CD4-positive, CD25-positive, alpha-beta regulatory T cell (primary cell): ENCODE measurements around the gene MPI. TPM values are rescaled to one million over a fixed set of nuclear protein-coding genes. Genes with fewer than 3 reads are reported as not detected.
"Not testable (repeated sequence)": the region's sequence is repeated elsewhere in the genome, so short reads cannot be mapped to it uniquely, and the experiment has no call there.

ENCODE experiments used
- ATAC-seq, 2 donors: fragments of 150-1000 bp; cut with Tn5 transposase; one replicate each; pipeline ENCODE4 v1.10.0; 2021; ENCODE audit warnings: low read depth in 2 of 2, moderate number of reproducible peaks in 2 of 2, moderate library complexity in 1 of 2
- DNase-seq, 3 donors: peaks; one replicate each; pipeline versions ENCODE4 v3.0.0 to v3.0.0-alpha.2; 2012 to 2022; ENCODE audit warnings: mixed read lengths in 1 of 3
- H3K27ac ChIP-seq: one replicate; pipeline ENCODE4 v1.7.0; 2013; ENCODE audit warnings: mild to moderate bottlenecking, low read length; ENCODE audit not compliant: insufficient read depth, poor library complexity, severe bottlenecking
- H3K27me3 ChIP-seq: one replicate; pipeline ENCODE4 v1.7.0; 2013; ENCODE audit warnings: low read length; ENCODE audit not compliant: control insufficient read depth, insufficient read depth
- H3K36me3 ChIP-seq: one replicate; pipeline ENCODE4 v1.7.0; 2013; ENCODE audit warnings: mild to moderate bottlenecking, low read length, moderate library complexity; ENCODE audit not compliant: control insufficient read depth, insufficient read depth
- H3K4me1 ChIP-seq: 2 replicates; pipeline ENCODE4 v1.7.0; 2013; ENCODE audit warnings: mild to moderate bottlenecking, low read length; ENCODE audit not compliant: insufficient read depth, control insufficient read depth, poor library complexity, severe bottlenecking
- H3K4me3 ChIP-seq: one replicate; pipeline ENCODE4 v1.7.0; 2013; ENCODE audit warnings: low read depth, mild to moderate bottlenecking, low read length, moderate library complexity
- H3K9me3 ChIP-seq, 2 experiments: 1 replicate in 1 of 2; 2 replicates in 1 of 2; pipeline ENCODE4 v1.7.0; 2013; ENCODE audit warnings: low read length in 2 of 2, mild to moderate bottlenecking in 1 of 2, moderate library complexity in 1 of 2; ENCODE audit not compliant: control insufficient read depth in 2 of 2
- H3K27ac Mint-ChIP-seq, 3 donors: one replicate each; pipeline ENCODE4 v1.8.0; 2020 to 2022; ENCODE audit warnings: mild to moderate bottlenecking in 3 of 3, mixed read lengths in 3 of 3, moderate library complexity in 2 of 3
- H3K27me3 Mint-ChIP-seq: one replicate; pipeline ENCODE4 v1.8.0; 2022; ENCODE audit warnings: mild to moderate bottlenecking, mixed read lengths
- H3K36me3 Mint-ChIP-seq: one replicate; pipeline ENCODE4 v1.8.0; 2020; ENCODE audit warnings: mixed read lengths
- H3K4me1 Mint-ChIP-seq, 4 donors: one replicate each; pipeline ENCODE4 v1.8.0; 2020 to 2022; ENCODE audit warnings: mixed read lengths in 4 of 4, mild to moderate bottlenecking in 1 of 4
- H3K4me3 Mint-ChIP-seq, 4 donors: one replicate each; pipeline ENCODE4 v1.8.0; 2020 to 2022; ENCODE audit warnings: mild to moderate bottlenecking in 4 of 4, mixed read lengths in 4 of 4, moderate library complexity in 3 of 4
- H3K9me3 Mint-ChIP-seq, 7 donors: one replicate each; pipeline ENCODE4 v1.8.0; 2020 to 2022; ENCODE audit warnings: mixed read lengths in 7 of 7, mild to moderate bottlenecking in 3 of 7, moderate library complexity in 2 of 7
- polyA plus RNA-seq, 4 donors: library from polyadenylated mRNA; unstranded; fragments of 300-500 nt; fragmentation: Illumina TruSeq; gene quantifications; one replicate each; pipeline ENCODE4 v1.2.3, GENCODE V29; 2021
- total RNA-seq: library from RNA; stranded (reverse); gene quantifications from one replicate; pipeline ENCODE4 v1.2.3, GENCODE V29; 2022

Gene MPI
- total and polyA plus RNA-seq, 5 donors from 2014 or later = 49.6 to 108 (median 94.3) TPM

- Mint-ChIP-seq H3K36me3 (peaks cover 25% of the 10 kb centered on the region), H3K4me3 (peak overlapping the region in 2 of 4 donors; percentile 16 to 84), H3K4me1 (peaks cover 18 to 71% (median 32%) of the 10 kb centered on the region in 4 donors), H3K27ac (peak overlapping the region in 1 of 3 donors; percentile 92)
- DNase-seq, H3K4me3 ChIP-seq, H3K9me3 ChIP-seq, ATAC-seq, H3K9me3 Mint-ChIP-seq, H3K27me3 Mint-ChIP-seq, H3K27me3 ChIP-seq: not testable (repeated sequence)
- peak overlapping the region; percentile 65 for H3K27ac ChIP-seq
- H3K36me3 ChIP-seq = peaks cover 28% of the 10 kb centered on the region
- H3K4me1 ChIP-seq = peaks cover 48% of the 10 kb centered on the region
Observed at GRCh38 chr15:74894383-74894782, 4.5 kb downstream of the MPI start.

GRCh38 chr15:74895830-74896229 is 6.0 kb downstream of the MPI start:
- no peak overlapping the region for H3K4me3 ChIP-seq
- H3K4me1 Mint-ChIP-seq = peaks cover 8 to 64% (median 23%) of the 10 kb centered on the region in 4 donors
- no peaks in the 10 kb centered on the region for H3K27me3 Mint-ChIP-seq
- DNase-seq (no peak), ATAC-seq (no peak)
- no peaks in the 10 kb centered on the region for H3K27me3 ChIP-seq
- peaks cover 39% of the 10 kb centered on the region for H3K36me3 ChIP-seq
- no peaks in the 10 kb centered on the region for H3K9me3 Mint-ChIP-seq
- H3K27ac Mint-ChIP-seq = peak overlapping the region; percentile 46 to 75 (median 63)
- peak overlapping the region; percentile 52 for H3K27ac ChIP-seq
- peaks cover 35% of the 10 kb centered on the region for H3K4me1 ChIP-seq
- peak overlapping the region in 1 of 4 donors; percentile 54 for H3K4me3 Mint-ChIP-seq
- H3K9me3 ChIP-seq = no peaks in the 10 kb centered on the region
- peaks cover 28% of the 10 kb centered on the region for H3K36me3 Mint-ChIP-seq

GRCh38 chr15:74896316-74896715 is 6.5 kb downstream of the MPI start:
- Histone ChIP-seq H3K4me1 (peaks cover 35% of the 10 kb centered on the region), H3K9me3 (no peaks in the 10 kb centered on the region), H3K27me3 (no peaks in the 10 kb centered on the region), H3K27ac (peak overlapping the region; percentile 52), H3K4me3 (no peak overlapping the region), H3K36me3 (peaks cover 39% of the 10 kb centered on the region)
- H3K4me1 Mint-ChIP-seq = peaks cover 8 to 64% (median 20%) of the 10 kb centered on the region in 4 donors
- no peaks in the 10 kb centered on the region for H3K27me3 Mint-ChIP-seq
- no peaks in the 10 kb centered on the region for H3K9me3 Mint-ChIP-seq
- no peak for DNase-seq
- no peak overlapping the region for H3K4me3 Mint-ChIP-seq
- H3K27ac Mint-ChIP-seq = peak overlapping the region in 1 of 3 donors; percentile 82
- peaks cover 29% of the 10 kb centered on the region for H3K36me3 Mint-ChIP-seq
- ATAC-seq = no peak

- Mint-ChIP-seq H3K4me1 (peaks cover 17 to 64% (median 24%) of the 10 kb centered on the region in 4 donors), H3K9me3 (no peaks in the 10 kb centered on the region), H3K4me3 (no peak overlapping the region), H3K27ac (peak overlapping the region in 2 of 3 donors; percentile 23 to 82), H3K27me3 (no peaks in the 10 kb centered on the region), H3K36me3 (peaks cover 30% of the 10 kb centered on the region)
- Histone ChIP-seq H3K27me3 (no peaks in the 10 kb centered on the region), H3K4me1 (peaks cover 39% of the 10 kb centered on the region), H3K36me3 (peaks cover 39% of the 10 kb centered on the region), H3K27ac (peak overlapping the region; percentile 37), H3K9me3 (no peaks in the 10 kb centered on the region), H3K4me3 (no peak overlapping the region)
- DNase-seq (no peak), ATAC-seq (no peak)
Observed at GRCh38 chr15:74897300-74897701, 7.5 kb downstream of the MPI start.

GRCh38 chr15:74901612-74902063 is 11.8 kb downstream of the MPI start:
- peaks cover 30% of the 10 kb centered on the region for H3K4me1 ChIP-seq
- H3K36me3 Mint-ChIP-seq = peaks cover 28% of the 10 kb centered on the region
- peaks cover 17 to 63% (median 29%) of the 10 kb centered on the region in 4 donors for H3K4me1 Mint-ChIP-seq
- H3K27ac ChIP-seq = peak overlapping the region; percentile 44
- no peaks in the 10 kb centered on the region for H3K9me3 ChIP-seq
- no peaks in the 10 kb centered on the region for H3K9me3 Mint-ChIP-seq
- DNase-seq (peak; percentile 53 to 77 (median 74)), ATAC-seq (peak; percentile 57 to 63)
- no peaks in the 10 kb centered on the region for H3K27me3 Mint-ChIP-seq
- peak overlapping the region in 2 of 4 donors; percentile 60 to 83 for H3K4me3 Mint-ChIP-seq
- peak overlapping the region; percentile 13 for H3K4me3 ChIP-seq
- H3K27ac Mint-ChIP-seq = peak overlapping the region; percentile 55 to 86 (median 84)
- H3K27me3 ChIP-seq = no peaks in the 10 kb centered on the region
- H3K36me3 ChIP-seq = peaks cover 53% of the 10 kb centered on the region

- Histone ChIP-seq H3K4me3 (no peak overlapping the region), H3K27ac (no peak overlapping the region), H3K27me3 (no peaks in the 10 kb centered on the region), H3K36me3 (peaks cover 46% of the 10 kb centered on the region), H3K9me3 (no peaks in the 10 kb centered on the region), H3K4me1 (peaks cover 35% of the 10 kb centered on the region)
- no peak for ATAC-seq
- DNase-seq = no peak
- Mint-ChIP-seq H3K4me1 (peaks cover 17 to 65% (median 35%) of the 10 kb centered on the region in 4 donors), H3K36me3 (peaks cover 26% of the 10 kb centered on the region), H3K9me3 (no peaks in the 10 kb centered on the region), H3K27me3 (no peaks in the 10 kb centered on the region), H3K27ac (peak overlapping the region in 2 of 3 donors; percentile 77 to 84), H3K4me3 (peak overlapping the region in 3 of 4 donors; percentile 39 to 66 (median 60))
Observed at GRCh38 chr15:74902295-74903075, 12.6 kb downstream of the MPI start.

- DNase-seq = no peak
- Mint-ChIP-seq H3K9me3 (no peaks in the 10 kb centered on the region), H3K4me1 (peaks cover 17 to 65% (median 38%) of the 10 kb centered on the region in 4 donors), H3K27me3 (no peaks in the 10 kb centered on the region), H3K27ac (peak overlapping the region in 2 of 3 donors; percentile 12 to 98), H3K4me3 (peak overlapping the region; percentile 42 to 99 (median 62)), H3K36me3 (peaks cover 26% of the 10 kb centered on the region)
- Histone ChIP-seq H3K4me3 (no peak overlapping the region), H3K27me3 (no peaks in the 10 kb centered on the region), H3K9me3 (no peaks in the 10 kb centered on the region), H3K36me3 (peaks cover 38% of the 10 kb centered on the region), H3K4me1 (peaks cover 39% of the 10 kb centered on the region), H3K27ac (no peak overlapping the region)
- ATAC-seq = no peak
Observed at GRCh38 chr15:74903676-74904075, 13.8 kb downstream of the MPI start.
